Dedifferentiated amniotic fluid mesenchymal stem cell (primary cell): ENCODE measurements around the gene DOCK4.
A peak's percentile ranks its signal among the peaks of the same experiment; 100 is the strongest.
"Not testable (repeated sequence)": the region's sequence is repeated elsewhere in the genome, so short reads cannot be mapped to it uniquely, and the experiment has no call there.

Experiments used
- DNase-seq: peaks from one replicate; pipeline ENCODE4 v3.0.0-alpha.2; 2016; ENCODE audit errors: extremely low spot score

The DOCK4 gene, protein sequence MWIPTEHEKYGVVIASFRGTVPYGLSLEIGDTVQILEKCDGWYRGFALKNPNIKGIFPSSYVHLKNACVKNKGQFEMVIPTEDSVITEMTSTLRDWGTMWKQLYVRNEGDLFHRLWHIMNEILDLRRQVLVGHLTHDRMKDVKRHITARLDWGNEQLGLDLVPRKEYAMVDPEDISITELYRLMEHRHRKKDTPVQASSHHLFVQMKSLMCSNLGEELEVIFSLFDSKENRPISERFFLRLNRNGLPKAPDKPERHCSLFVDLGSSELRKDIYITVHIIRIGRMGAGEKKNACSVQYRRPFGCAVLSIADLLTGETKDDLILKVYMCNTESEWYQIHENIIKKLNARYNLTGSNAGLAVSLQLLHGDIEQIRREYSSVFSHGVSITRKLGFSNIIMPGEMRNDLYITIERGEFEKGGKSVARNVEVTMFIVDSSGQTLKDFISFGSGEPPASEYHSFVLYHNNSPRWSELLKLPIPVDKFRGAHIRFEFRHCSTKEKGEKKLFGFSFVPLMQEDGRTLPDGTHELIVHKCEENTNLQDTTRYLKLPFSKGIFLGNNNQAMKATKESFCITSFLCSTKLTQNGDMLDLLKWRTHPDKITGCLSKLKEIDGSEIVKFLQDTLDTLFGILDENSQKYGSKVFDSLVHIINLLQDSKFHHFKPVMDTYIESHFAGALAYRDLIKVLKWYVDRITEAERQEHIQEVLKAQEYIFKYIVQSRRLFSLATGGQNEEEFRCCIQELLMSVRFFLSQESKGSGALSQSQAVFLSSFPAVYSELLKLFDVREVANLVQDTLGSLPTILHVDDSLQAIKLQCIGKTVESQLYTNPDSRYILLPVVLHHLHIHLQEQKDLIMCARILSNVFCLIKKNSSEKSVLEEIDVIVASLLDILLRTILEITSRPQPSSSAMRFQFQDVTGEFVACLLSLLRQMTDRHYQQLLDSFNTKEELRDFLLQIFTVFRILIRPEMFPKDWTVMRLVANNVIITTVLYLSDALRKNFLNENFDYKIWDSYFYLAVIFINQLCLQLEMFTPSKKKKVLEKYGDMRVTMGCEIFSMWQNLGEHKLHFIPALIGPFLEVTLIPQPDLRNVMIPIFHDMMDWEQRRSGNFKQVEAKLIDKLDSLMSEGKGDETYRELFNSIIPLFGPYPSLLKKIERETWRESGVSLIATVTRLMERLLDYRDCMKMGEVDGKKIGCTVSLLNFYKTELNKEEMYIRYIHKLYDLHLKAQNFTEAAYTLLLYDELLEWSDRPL (N-terminal part only)

DNA sequence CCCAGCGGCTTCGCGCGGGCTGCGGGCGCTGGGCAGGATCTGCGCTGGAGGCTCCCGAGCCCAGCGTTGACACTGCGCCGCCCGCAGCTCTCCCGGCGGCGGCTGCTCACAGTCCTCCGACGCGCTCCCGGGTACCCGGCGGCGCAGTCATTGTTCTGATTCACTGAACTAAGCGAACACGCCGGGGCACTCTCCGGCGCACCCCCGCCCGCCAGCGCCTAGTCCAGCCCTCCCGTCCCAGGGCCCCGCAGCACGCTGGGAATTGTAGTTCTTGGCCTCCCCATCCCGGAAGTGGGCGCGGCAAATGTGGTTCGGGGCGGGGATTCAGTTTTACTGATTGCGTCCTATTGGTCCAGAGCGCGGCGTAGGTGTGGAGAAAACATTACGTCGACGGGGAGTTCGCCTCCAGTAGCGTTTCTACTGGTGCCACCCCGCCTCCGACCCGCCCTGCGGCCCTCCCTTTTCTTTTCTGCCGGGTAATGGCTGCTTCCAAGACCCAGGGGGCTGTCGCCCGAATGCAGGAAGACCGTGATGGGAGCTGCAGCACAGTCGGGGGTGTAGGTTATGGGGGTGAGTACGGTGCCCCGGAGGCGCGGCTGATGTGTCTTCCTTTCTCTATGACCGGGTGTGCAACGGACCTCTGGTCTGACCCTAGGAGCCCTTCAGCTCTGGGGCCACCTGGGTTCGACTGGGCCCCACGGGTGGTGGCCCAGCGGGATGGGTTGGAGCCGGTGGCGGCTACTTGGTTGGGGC is at the start of gene DOCK4, which contains the start of gene ZNF277:
TSS of gene DOCK4 (minus strand) at position 162 of the 753 bp plus-strand sequence. CDS start 261 bp downstream, outside the sequence.
TSS of gene ZNF277 (plus strand) at position 458 of the 753 bp plus-strand sequence. CDS start at position 480, 22 bp downstream.
- DNase-seq, result peak; percentile 99

DNA sequence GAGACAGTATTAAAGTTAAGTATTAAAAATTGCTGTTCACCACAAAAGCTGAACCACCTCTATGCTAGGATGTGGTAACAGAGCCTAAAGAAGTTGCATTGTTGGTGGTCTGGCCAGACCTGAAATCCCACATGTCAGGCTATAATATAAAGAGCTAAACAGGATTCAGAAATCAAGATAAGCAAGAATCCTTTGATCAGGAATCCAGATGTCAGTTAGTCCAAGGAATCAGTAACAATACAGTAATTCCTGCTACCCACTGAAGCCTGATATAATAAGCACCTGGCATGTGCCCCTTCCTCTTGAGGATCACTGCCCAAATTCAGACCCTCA is 49.2 kb upstream of the DOCK4 start:
- no peak for DNase-seq

DNA sequence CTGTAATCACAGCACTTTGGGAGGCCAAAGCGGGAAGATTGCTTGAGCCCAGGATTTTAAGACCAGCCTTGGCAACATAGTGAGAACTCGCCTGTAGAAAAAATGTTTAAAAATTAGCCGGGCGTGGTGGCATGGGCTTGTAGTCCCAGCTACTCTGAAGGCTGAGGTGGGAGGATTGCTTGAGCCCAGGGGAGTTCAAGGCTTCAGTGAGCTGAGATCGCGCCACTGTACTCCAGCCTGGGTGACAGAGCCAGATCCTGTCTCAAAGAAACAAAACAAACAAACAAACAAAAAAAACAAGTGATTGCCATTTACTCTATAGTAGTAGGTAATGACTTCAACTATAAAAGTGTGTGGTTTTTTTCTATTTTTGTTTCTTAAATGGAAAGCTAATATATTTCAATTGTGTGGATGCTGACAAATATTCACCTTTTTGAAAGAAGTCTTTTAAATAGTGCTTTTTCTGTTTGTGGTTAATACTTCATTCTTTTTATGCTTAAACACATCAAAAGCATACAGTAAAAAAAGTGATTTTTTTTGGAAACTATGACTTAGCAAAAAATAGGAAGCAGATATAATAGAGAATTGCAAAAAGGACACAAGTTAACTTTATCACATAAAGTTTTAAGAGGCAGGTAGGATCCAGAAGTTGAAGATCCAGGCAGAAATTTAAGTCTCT is 48.6 kb upstream of the DOCK4 start:
- DNase-seq, result no peak

DNA sequence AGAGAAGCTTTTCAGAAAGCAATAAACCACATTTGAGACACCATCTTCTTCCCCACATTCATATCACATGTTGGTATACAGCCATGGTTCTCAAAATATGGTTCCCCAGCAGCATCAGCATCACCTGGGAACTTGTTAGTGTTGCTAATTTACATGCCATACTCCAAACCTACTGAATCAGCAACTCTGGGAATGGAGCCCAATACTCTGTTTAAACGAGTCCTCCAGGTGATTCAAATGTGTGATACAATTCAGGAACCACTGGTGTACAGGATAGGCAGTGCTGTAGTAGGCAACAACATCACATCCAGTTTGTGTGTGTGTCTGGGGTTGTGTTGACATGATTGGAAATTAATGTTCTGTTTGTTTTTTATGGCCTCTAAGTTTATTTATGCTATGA is 48.0 kb upstream of the DOCK4 start:
- no peak for DNase-seq

DNA sequence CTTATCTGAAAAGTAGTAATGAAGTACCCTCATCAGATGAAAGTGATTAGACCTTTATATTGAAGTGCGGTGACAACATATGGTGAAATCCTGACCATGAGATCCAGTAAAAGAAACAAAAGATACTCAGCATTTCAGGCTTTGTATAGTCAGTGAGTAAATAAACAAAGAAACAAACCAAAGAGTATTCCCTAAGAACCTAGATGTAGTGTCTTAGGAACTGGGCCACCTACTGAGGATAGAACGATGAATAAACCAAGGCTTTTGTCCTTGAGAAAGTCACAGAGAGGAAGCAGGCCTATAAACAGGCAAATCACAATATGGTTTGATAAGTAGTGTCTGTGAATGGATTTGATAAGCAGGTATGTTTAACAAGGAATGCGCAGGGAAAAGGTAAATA is 46.5 kb upstream of the DOCK4 start:
- no peak for DNase-seq

DNA sequence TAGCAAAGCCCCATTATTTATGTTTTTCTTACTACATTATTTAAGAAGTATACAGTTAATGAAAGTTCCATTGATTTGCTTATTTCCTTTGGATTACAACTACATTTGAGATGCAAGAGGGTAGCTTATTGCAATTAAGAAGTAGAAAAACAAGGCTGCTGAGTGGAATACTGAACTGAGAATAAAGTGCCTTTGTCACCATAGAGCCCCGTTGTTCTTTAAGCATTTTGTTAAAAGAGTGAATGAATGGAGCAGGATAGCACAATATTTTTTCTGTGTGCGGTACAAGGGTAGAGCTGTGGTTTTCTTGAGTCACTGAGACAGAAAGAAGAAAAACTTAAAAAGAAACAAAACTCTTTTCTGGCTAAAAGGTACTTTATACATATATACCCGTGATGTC is 45.9 kb upstream of the DOCK4 start:
- no peak for DNase-seq

DNA sequence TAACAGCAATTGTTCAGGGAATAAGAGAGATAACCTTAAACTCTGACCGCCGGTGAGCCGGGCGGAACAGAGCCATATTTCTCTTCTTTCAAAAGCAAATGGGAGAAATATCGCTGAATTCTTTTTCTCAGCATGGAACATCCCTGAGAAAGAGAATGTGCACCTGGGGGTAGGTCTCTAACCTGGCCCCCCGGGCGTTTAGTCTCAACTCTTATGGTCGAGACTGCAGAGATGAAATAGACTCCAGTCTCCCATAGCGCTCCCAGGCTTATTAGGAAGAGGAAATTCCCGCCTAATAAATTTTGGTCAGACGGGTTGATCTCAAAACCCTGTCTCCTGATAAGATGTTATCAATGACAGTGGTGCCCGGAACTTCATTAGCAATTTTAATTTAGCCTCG is 43.8 kb upstream of the DOCK4 start:
- not testable (repeated sequence) for DNase-seq

DNA sequence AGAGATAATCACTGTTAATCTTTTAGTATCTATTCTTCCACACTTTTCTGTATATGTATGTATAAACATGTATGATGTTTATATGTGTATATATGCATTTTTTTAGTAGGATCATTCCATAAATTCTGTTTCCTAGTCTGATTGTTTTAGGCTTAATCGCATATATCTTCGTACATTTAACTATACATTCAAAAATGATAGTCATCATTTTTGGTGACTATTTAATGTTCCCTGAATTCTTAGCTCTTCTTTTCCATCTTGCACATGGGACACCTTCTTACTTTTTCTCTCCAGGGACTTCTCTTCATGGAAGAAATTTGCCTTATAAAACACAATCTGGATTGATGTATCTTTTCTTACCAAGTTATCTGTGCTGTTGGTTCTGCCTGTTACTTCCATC is 42.4 kb upstream of the DOCK4 start:
- DNase-seq, result no peak

DNA sequence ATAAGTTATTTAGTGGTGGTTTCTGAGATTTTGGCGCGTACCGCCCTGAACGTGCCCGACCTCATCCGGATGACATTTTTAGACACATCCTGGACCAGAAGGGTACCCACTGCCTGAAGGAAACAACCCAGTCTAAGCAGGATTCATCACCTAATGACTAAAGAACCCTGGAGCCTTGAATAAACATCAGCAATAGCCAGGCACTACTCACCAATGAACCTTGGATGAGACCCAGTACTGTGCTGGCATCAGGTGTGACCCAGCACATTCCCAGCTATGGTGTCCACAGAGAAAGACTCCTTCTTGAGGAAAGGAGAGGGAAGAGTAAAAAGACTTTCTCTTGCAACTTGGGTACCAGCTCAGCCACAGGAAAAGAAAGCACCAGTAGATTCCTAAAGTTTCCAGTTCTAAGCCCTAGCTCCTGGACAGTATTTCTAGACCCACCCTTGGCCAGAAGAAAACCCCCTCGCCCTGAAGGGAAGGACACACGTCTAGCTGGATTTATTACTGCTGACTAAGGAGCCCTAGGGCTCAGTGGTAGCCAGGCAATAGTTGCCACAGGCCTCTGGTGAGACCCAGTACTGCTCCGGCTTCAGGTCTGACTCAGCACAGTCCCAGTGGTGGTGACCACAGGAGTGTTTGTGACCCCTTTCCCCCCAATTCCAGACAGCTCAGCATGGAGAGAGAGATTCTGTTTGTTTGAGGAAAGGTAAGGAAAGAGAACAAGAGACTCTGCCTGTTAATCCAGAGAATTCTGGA is 32.8 kb upstream of the DOCK4 start:
- no peak for DNase-seq

DNA sequence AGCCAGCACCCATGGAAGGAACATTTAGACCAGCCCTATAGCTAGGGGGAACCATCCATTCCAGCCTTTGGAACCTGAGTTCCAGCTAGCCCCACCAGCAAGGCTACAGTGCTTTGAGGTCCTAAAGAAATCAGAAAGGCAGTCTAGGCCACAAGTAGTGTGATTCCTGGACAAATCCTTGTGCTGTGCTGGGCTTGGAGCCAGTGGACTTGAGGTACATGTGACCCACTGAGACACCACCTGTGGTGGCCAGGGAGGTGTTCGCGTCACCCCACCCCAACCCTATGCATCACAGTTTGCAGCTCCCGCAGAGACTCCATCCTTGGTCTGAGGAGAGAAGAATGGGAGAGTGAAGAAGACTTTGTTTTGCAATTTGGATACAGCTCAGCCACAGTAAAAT is 32.1 kb upstream of the DOCK4 start:
- DNase-seq, result no peak

DNA sequence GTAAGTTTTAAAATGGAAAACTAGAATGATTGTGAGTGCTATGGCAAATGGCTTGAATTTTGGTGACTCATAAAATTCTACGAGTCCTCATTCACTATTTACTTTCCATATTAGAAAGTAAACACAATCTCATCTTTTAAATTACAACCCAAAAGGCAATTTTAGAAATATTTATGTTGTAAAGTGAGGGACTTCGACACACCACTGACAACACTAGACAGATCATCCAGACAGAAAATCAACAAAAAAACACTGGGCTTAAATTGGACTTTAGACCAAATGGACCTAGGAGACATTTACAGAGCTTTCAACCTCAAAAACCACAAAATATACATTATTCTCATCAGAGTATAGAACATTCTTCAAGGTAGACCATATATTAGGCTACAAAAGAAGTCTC is 30.4 kb upstream of the DOCK4 start:
- DNase-seq, result no peak

DNA sequence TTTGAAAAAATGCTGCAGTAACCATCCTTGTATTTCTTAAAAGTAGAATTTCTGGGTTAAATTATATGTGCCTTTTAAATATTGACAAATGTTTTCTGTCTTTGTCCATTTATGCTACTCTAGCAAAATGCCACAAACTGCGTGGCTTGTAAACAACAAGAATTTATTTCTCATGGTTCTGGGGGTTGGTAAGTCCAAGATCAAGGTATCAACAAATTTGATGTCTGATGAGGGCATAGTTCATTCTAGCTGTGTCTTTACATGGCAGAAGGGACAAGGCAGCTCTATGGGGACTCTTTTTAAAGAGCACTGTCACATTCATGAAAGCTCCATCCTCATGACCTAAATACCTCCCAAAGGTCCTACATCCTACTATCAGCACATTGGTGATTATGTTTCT is 27.9 kb upstream of the DOCK4 start:
- no peak for DNase-seq

DNA sequence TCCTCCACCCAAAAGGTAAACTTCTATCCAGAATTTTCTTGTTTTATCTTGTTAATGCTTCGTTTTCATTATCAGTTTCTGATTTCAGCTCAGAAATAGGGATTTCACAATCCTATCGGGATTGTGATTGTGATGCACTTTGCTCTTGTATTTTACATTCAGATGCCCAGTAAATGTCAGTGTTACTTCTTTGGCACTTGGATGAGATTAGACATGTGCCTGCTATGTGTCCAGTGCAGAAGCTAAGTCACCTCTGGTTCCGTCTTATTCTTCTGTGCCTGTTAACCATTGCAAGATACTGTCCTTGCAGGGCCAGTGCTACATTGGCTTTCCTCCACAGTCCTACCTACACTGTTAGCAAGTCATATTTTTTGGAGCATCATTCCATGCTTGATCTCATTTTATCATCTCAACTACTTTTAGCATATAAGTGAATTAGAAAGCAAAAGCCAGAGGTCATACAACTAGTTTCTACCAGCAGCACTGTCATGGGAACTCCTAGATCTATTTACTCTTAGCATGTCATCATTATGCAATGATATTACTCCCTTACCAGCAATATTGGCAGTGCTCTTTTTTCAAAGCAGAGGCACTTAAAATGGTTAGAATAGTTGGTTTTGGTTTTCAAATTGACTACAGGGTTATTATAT is 27.0 kb upstream of the DOCK4 start:
- no peak for DNase-seq

DNA sequence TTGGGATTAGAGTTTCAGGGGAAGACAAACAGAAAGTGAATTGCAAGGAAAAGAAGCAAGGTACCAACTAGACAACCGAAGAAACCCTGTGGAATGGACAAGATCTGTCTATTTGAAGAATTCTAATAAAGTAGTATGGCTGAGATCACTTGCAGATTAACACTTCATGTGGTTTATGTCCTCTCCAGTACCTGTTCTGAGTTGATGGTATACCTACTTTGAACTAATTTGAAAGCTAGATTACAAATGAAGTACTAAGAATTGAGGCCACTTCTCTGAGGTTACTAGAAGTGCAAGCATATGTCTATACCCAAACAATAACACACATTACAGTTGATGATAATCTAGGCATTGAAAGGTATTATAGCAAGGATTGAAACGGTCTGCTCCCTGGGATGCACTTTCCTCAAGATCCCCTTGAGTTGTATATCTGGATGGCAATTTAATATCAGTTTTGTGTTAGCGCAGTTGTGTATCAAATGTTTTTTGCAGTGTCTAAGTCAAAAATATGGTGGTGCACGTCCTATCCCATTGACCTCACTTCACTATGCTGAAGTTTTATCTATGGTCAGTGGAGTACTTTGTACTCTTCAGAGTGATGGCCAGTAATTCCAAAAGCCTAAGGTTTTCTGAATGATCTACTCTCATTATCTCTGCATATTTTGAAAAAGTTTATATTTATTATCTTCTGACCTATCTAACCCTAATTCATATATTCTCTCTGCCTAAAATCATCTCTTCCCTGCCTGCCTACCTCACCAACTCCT is 26.2 kb upstream of the DOCK4 start:
- no peak for DNase-seq

DNA sequence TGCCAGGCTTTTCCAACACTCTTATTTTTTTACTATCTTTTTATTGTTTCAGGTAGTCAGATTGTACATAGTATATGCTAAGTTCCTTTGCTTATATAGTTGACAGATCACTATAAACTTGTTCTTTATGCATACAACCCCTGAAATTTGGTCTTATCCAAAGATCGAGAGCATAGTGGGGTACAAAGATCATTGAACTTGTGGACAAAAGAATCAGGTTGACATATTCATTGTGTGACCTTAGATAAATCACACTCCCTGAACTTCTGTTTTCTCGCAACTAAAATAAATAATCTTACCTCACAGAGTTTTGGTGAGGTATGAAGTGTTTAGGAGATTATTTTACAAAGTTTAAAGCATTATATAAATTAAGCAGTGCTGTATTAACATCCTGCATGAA is 22.4 kb upstream of the DOCK4 start:
- DNase-seq, result no peak

DNA sequence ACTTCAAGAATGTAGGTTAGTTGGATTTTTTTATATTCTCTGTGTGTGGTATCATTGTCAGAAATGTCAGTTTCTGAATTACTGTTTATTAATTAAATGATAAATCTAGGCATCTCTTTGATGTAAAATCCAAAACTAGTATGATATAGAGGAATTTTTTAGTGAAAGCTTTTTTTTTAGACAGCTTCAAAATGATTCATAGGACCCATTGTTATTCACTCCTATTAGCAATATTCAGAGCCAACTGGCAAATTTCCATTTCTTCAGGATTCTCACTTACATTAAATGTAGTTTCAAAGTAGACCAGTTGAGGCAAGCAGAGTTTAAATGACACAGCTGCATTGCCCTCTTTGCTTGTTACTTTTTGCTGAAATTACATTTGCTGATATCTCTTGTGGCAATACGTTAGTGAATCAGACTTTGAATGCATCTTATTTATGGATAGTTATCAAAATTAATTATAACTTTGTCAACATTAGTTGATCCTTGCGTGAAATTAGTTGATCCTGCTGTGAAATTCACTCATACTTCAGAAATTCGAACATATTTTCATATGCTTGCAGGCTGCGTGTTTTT is 20.6 kb upstream of the DOCK4 start:
- no peak for DNase-seq

DNA sequence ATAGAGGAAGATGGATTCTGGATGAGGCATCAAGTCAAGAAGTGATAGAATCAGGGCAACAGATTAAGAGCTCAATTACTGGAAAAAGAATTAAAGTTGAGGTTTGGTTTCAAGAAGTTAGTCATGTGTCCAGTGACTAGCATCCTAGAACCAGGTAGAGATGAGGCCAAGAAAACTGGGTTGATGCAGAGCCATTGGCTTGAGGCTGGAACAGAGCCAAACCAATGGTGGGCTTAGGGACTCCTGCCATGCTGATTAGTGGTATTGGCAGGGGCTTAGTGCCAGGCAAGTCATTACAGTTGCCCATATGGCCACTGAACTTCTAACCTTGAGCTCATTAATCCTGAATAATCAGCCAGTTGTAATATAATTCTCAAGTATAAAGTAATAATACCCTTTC is 18.8 kb upstream of the DOCK4 start:
- DNase-seq, result no peak

DNA sequence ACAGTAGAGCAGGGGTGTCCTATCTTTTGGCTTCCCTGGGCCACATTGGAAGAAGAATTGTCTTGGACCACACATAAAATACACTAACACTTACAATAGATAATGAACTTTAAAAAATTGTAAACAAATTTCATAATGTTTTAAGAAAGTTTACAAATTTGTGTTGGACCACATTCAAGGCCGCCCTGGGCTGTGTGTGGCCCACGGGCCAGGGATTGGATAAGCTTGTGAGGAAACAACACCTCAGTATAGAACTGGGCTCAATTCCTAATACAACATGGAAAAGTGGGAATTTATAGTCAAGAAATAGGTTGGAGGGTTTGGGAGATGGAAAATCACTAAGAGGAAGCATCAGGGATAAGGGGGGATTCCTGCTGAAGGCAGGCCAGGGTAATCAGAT is 18.0 kb upstream of the DOCK4 start:
- DNase-seq, result no peak

DNA sequence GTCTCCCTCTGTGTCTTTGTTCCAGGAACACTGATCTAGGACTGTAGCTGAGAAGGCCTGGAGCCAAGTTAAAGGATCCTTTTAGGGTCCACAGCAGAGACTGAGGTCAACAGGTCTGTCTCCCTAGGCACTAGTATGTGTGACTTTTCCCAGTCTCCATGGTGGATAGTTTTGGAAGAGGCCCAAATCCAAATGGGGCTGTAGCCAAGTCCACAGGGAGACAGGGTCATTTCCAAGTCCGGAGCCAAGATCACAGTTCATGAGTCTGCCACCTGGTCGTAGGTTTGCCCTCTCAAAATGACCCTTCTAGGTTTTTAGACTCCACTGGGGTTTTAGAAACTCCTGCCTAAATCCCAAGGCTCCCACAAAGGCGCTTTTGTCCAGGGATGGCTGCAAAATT is 17.1 kb upstream of the DOCK4 start:
- DNase-seq, result no peak
